SKM-1 (cell line): Measurements from ENCODE around the gene PROS1.
"Not testable (repeated sequence)": the region's sequence is repeated elsewhere in the genome, so short reads cannot be mapped to it uniquely, and the experiment has no call there.

ENCODE experiments used
- DNase-seq: peaks from one replicate; lab custom pipeline; 2025; ENCODE audit not compliant: unreplicated experiment; lab: John Stamatoyannopoulos, UW

Gene PROS1

DNA sequence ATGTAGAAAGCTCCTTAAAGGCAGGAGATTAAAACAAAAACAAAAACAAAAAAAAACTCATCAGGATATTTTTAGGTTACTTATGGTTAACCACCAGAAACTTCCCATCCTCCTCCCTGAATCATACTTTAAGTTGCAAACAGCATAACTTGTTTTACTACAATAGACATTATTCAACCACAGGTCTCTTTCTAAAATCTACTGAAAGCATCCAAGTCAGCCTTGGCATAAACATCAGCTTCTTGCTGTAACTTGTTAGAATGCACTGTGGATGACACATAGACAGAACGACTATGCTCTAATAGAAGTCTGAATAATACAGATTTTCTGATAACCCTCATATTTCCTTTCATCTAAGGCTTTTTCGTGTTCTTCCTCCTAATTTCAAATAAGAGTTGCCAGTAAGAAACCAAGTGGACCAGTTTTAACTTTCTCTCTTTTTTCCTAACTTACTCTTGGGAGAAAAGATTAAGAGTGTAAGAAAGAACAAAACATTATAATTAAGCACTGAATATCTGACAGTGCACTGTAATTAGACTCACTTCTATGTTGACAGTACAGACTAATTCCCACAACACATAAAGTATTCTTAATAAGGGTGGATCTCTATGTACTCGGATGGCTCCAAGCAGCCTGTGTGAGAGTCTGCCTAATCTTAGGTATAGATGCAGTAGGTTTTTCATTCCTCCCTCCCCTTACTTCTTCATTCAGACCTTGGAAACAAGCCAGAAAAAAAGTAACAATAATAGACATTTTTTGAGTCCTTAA, 95.3 kb downstream of the PROS1 start:
- DNase-seq: not testable (repeated sequence)

DNA sequence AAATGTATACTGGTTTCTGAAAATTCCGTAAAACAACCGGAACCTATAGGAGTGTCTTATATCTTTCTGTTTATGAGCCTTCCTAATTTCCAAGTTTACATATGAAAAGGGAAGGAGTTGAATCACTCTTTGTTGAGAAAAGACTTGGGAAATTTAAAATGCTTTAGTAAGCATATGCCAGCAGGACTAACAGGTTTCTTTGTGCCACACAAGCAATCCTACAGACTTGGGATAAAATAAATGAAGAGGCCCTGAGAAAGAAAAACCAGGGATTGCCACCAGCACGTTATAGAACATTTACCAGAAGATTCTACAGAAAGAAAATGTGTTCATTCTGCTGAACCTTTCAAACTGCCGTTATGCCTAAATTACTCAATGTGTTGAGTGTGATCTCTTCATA, 96.3 kb downstream of the PROS1 start:
- DNase-seq: not testable (repeated sequence)

- DNase-seq: not testable (repeated sequence)
Measured at GRCh38 chr3:93873412-93873811, 100.3 kb downstream of the PROS1 start.

GRCh38 chr3:93867425-93867824, 106.3 kb downstream of the PROS1 start:
- DNase-seq: no peak

DNA sequence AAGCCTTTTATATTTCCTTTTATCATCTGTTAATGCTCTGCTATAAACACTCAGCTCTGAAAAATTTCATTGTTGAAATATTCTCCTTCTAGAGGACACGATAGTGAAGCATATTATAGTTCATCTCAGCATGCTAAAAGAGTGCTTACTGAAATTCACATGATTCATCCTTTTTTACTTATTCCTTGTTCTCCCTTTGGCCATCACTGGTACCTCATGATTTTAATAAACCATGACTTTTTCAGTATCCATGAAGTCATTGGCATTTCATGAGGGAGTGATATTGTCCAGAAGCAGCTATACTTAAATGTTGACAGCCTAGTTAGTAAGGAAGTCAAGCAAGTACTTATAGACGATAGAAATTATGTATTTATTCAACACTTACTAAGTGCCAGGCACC, 112.7 kb downstream of the PROS1 start:
- no peak for DNase-seq

DNA sequence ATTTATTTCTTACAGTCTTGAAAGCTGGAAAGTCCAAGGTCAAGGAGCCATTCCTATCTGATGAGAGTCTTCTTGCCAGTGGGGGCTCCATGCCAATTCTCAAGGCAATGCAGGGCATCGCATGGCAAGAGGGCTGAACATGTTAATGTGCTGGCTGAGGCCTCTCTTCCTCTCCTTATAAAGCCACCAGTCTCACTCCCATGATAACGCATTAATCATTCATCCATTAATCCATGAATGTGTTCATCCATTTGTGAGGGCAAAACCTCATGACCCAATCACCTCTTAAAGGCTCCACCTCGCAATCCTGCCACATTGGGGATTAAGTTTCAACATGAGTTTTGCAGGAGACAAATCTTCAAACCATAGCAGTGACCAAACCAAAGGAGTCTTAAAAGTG, 118.3 kb downstream of the PROS1 start:
- DNase-seq: no peak

GRCh38 chr3:93852228-93852627, 121.5 kb downstream of the PROS1 start:
- not testable (repeated sequence) for DNase-seq

DNA sequence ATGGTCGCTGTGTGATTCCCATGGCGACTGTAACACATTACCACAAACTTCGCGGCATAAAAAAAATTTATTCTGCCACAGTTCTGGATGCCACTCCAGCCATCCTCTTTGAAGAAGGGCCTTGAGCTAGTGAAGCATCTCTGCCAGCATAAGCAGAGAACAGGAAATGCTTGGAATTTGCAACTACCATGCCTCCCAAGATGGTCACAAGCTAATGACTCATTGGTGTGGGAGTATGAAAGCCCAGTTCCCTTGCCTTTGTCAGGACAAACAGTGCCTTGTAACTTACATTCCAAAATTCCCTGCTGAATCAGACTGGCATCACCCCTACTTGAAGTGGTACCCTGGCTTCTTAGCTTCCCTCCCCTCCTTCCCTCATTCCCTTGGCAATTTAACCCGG, 129.7 kb downstream of the PROS1 start:
- DNase-seq: no peak

DNA sequence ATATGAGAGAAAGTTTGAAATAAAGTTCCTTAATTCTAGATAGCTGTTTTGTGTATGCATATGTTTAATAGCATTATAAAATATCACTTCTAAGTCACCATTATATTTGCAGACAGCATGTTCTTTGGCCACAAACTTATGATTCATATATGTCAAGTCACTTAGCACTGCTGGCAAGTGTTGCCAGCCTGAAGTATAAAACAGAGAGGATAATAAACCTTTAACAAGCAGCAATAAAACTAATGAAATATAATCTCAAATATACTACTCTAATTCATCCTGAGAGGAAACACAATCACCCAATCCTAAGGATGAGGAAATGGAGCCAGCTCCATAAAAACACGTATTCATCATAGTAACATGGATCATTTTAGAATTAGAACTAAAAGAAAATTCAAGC, 134.5 kb downstream of the PROS1 start:
- DNase-seq: not testable (repeated sequence)
